ENCODE measurements around the gene NUAK2. TPM values are rescaled to one million over a fixed set of nuclear protein-coding genes. Genes with fewer than 3 reads are reported as not detected.

The NUAK2 gene
- total RNA-seq, 2 donors from 2014 or later: 11.2 to 20.8 TPM

DNA sequence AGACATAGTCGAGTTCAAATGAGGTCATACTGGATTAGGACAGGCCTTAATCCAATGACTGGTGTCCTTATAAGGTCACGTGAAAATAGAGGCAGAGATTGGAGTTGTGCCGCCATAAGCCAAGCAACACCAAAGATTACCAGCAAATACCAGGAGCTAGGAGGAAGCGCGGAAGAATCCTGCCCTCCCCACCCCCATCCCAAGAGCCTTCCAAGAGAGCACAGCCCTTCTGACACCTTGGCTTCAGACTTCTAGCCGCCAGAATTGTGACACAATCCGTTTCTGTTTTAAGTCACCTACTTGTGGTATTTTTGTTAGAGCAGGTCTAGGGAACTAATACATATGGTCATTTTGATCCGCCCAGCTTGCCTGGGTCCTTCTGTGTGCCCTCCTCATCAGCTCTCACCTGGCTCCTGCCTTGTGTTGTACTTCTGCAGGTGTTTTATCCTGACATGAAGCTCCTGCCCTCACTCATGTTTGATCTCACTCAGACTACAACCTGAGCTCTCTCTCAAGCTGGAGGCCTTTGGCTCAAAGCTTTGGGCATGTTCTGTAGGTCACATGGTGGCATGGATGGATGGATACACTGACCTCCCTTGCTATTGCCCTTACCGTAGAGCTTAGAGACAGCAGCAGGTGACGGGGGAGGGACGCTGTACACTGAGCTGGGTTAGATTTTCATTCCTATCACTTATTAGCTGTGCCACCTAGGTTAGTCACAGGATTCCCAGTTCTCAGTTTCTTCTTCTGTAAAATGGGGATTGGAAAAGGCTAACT, 10.7 kb upstream of the NUAK2 start:
- H3K36me3 ChIP-seq (replicated peaks in 1 of 2; ENCODE audit: insufficient read depth in 1 of 2, low read depth in 2 of 2): no peaks in the 10 kb centered on the region
- H3K4me3 ChIP-seq: no peak overlapping the region
- H3K27ac ChIP-seq: no peak overlapping the region
- no peaks in the 10 kb centered on the region for H3K9me3 ChIP-seq
- DNase-seq: no peak
- 82% methylated on average over 11 of the region's 11 CpGs for WGBS, 2 donors
- H3K4me1 ChIP-seq: peaks cover 15% of the 10 kb centered on the region
- no peak for TF ChIP-seq POLR2A (IDR thresholded peaks at IDR 0.05)
- H3K27me3 ChIP-seq: no peaks in the 10 kb centered on the region
- intact Hi-C loops (cut with DNase I): loop anchor here (10.0 kb wide), 1 partner anchor 193 kb away; no protein-coding TSS in a partner anchor
- ATAC-seq: no peak

DNA sequence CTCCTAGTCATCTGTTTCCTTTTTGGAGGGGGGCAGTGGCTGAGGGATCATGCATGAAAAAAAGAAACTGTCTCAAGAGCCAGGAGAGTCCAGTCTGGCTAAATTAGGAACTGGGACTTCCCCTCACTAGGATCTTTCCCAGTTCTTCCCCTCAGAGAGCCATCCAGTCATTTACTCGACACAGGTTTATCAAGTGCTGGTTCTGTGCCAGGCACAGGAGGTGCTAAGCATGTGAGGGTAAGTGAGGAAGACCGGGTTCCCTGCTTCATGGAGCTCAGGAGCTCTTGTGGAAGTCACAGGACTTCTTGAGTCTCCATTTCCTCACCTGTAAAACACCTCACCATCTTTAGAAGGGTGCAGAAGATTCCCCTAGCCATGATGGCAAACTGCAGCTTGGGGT, 8.6 kb upstream of the NUAK2 start:
- no peak overlapping the region for H3K27ac ChIP-seq
- TF ChIP-seq POLR2A (IDR thresholded peaks at IDR 0.05) (no peak), CTCF (IDR thresholded peaks at IDR 0.05) (no peak)
- ATAC-seq (no peak), DNase-seq (no peak)
- no peaks in the 10 kb centered on the region for H3K36me3 ChIP-seq (replicated peaks in 1 of 2; ENCODE audit: insufficient read depth in 1 of 2, low read depth in 2 of 2)
- no peaks in the 10 kb centered on the region for H3K27me3 ChIP-seq
- H3K4me1 ChIP-seq: peaks cover 17% of the 10 kb centered on the region
- 5 to 24% methylated on average over 2 of the region's 2 CpGs for WGBS, 2 donors
- H3K9me3 ChIP-seq: no peaks in the 10 kb centered on the region
- H3K4me3 ChIP-seq: no peak overlapping the region
- intact Hi-C loops (cut with DNase I): loop anchor here (10.0 kb wide), 1 partner anchor 195 kb away; no protein-coding TSS in a partner anchor

DNA sequence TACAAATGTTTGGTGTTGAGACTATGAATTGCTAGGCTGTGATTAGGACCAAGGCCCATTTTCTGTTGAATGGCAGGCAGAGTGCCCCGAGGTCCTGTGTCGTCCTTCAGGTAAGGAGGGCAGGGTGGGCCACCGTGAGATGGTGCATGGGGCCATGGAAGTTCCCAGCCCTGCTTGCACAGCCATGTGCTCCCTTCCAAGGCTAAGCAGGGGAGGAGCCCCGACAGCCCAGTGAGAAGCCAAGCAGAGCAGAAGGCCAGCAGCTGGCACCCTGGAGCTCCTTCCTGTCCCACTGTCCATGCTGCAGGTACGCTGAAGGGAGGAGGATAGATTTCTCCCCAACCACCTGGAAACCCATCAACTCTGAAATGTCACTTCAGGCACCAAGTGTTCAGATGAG, 8.2 kb upstream of the NUAK2 start:
- Histone ChIP-seq H3K27me3 (no peaks in the 10 kb centered on the region), H3K36me3 (replicated peaks in 1 of 2; ENCODE audit: insufficient read depth in 1 of 2, low read depth in 2 of 2) (no peaks in the 10 kb centered on the region), H3K9me3 (no peaks in the 10 kb centered on the region), H3K4me3 (no peak overlapping the region), H3K4me1 (peaks cover 21% of the 10 kb centered on the region), H3K27ac (no peak overlapping the region)
- intact Hi-C loops (cut with DNase I): loop anchor here (5.0 to 10.0 kb wide), 2 partner anchors 57 to 195 kb away; no protein-coding TSS in a partner anchor
- ATAC-seq (no peak), DNase-seq (peak in 1 of 4 donors; percentile 55)
- 60 to 63% methylated on average over 2 to 5 of the region's 5 CpGs for WGBS, 2 donors
- TF ChIP-seq POLR2A (IDR thresholded peaks at IDR 0.05) (no peak), CTCF (IDR thresholded peaks at IDR 0.05) (no peak)

DNA sequence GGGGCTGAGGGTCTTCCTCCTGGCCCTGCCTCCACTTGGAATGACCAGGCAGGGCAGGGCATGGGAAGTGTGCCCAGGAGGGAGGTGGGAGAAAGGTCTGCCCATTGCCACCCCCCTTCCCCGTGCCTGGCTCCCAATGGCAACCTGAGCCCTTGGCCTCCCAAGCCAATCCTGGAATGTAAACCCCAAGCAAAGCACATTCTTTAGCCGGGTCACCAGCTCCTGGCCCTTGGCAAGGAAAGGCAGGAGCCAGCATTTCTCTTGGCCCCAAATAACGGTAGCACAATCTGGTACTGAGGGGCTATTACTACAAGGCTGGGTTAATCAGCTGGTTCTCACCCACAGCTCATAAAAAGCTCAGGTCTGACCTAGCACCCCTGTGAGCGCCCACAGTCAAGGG, 6.9 kb upstream of the NUAK2 start:
- TF ChIP-seq CTCF (IDR thresholded peaks at IDR 0.05): no peak
- TF ChIP-seq POLR2A (IDR thresholded peaks at IDR 0.05): no peak
- DNase-seq: peak in 2 of 4 donors; percentile 37 to 56
- intact Hi-C loops (cut with DNase I): loop anchor here (5.0 kb wide), 1 partner anchor 56 kb away; no protein-coding TSS in a partner anchor

GRCh38 chr1:205326812-205327466, 5.4 kb upstream of the NUAK2 start:
- WGBS, 2 donors: 71 to 75% methylated on average over 11 of the region's 11 CpGs
- H3K9me3 ChIP-seq: no peaks in the 10 kb centered on the region
- H3K27ac ChIP-seq: no peak overlapping the region
- no peaks in the 10 kb centered on the region for H3K27me3 ChIP-seq
- H3K4me1 ChIP-seq: peaks cover 36% of the 10 kb centered on the region
- intact Hi-C loops (cut with DNase I): loop anchor here (5.0 kb wide), 1 partner anchor 55 kb away; no protein-coding TSS in a partner anchor
- DNase-seq (no peak), ATAC-seq (no peak)
- no peak for TF ChIP-seq POLR2A (IDR thresholded peaks at IDR 0.05)
- TF ChIP-seq CTCF (IDR thresholded peaks at IDR 0.05): no peak
- no peaks in the 10 kb centered on the region for H3K36me3 ChIP-seq (replicated peaks in 1 of 2; ENCODE audit: insufficient read depth in 1 of 2, low read depth in 2 of 2)
- no peak overlapping the region for H3K4me3 ChIP-seq

More for the DNA sequence above, 6.9 kb upstream of the NUAK2 start:
- Histone ChIP-seq H3K27ac (peak overlapping the region in 1 of 4 donors; percentile 66), H3K9me3 (no peaks in the 10 kb centered on the region), H3K4me1 (peaks cover 32% of the 10 kb centered on the region), H3K36me3 (replicated peaks in 1 of 2; ENCODE audit: insufficient read depth in 1 of 2, low read depth in 2 of 2) (no peaks in the 10 kb centered on the region), H3K27me3 (no peaks in the 10 kb centered on the region), H3K4me3 (no peak overlapping the region)
- ATAC-seq: peak; percentile 45
- WGBS, 2 donors: 52 to 64% methylated on average over 3 to 4 of the region's 4 CpGs

All from body of pancreas (tissue), 4 donors.